Measurements from ENCODE around the gene SPIRE1. TPM values are rescaled to one million over a fixed set of nuclear protein-coding genes. Genes with fewer than 3 reads are reported as not detected.

Gene SPIRE1
- total RNA-seq, 2 experiments from 2014 or later = 0.99 to 1.4 TPM

GRCh38 chr18:12637393-12637792, 20.5 kb downstream of the SPIRE1 start:
- CTCF ChIA-PET = no interaction called here
- no peak for TF ChIP-seq CTCF (IDR thresholded peaks at IDR 0.05)
- Histone ChIP-seq H3K27ac (ENCODE audit: low read depth in 1 of 2, low read length in 2 of 2) (no peak overlapping the region), H3K4me1 (ENCODE audit: insufficient read depth, low read length) (no peaks in the 10 kb centered on the region), H3K4me3 (ENCODE audit: low read length) (no peak overlapping the region), H3K36me3 (ENCODE audit: insufficient read depth, low read length) (no peaks in the 10 kb centered on the region), H3K9me3 (ENCODE audit: control insufficient read depth in 1 of 2, insufficient read depth in 1 of 2, low read length in 2 of 2) (peaks cover 0 to 5% of the 10 kb centered on the region in 2 experiments), H3K27me3 (ENCODE audit: control insufficient read depth in 1 of 2, insufficient read depth in 2 of 2, low read length in 2 of 2) (no peaks in the 10 kb centered on the region)
- intact Hi-C loops (cut with DNase I, micrococcal nuclease) = no loop called here
- Mint-ChIP-seq H3K4me1 (ENCODE audit: low read depth) (no peaks in the 10 kb centered on the region), H3K27ac (no peak overlapping the region), H3K36me3 (ENCODE audit: low read depth) (no peaks in the 10 kb centered on the region), H3K27me3 (peaks cover 6% of the 10 kb centered on the region), H3K4me3 (no peak overlapping the region), H3K9me3 (no peaks in the 10 kb centered on the region)
- POLR2A ChIA-PET = no interaction called here
- no peak for DNase-seq
- ATAC-seq (ENCODE audit: poor library complexity) = no peak

GRCh38 chr18:12631831-12632477, 26.0 kb downstream of the SPIRE1 start:
- Histone ChIP-seq H3K27ac (ENCODE audit: low read depth in 1 of 2, low read length in 2 of 2) (no peak overlapping the region), H3K9me3 (ENCODE audit: control insufficient read depth in 1 of 2, insufficient read depth in 1 of 2, low read length in 2 of 2) (peaks cover 0 to 5% of the 10 kb centered on the region in 2 experiments), H3K27me3 (ENCODE audit: control insufficient read depth in 1 of 2, insufficient read depth in 2 of 2, low read length in 2 of 2) (no peaks in the 10 kb centered on the region), H3K36me3 (ENCODE audit: insufficient read depth, low read length) (no peaks in the 10 kb centered on the region), H3K4me1 (ENCODE audit: insufficient read depth, low read length) (no peaks in the 10 kb centered on the region), H3K4me3 (ENCODE audit: low read length) (no peak overlapping the region)
- H3K9me3 Mint-ChIP-seq = no peaks in the 10 kb centered on the region
- no peak overlapping the region for H3K27ac Mint-ChIP-seq
- H3K4me3 Mint-ChIP-seq = no peak overlapping the region
- intact Hi-C loops (cut with DNase I, micrococcal nuclease) = no loop called here
- no peak for TF ChIP-seq CTCF (IDR thresholded peaks at IDR 0.05)
- H3K27me3 Mint-ChIP-seq = no peaks in the 10 kb centered on the region
- no peak for DNase-seq
- ChIA-PET CTCF (no interaction called here), POLR2A (no interaction called here)
- H3K4me1 Mint-ChIP-seq (ENCODE audit: low read depth) = no peaks in the 10 kb centered on the region
- no peak for ATAC-seq (ENCODE audit: poor library complexity)
- H3K36me3 Mint-ChIP-seq (ENCODE audit: low read depth) = no peaks in the 10 kb centered on the region

- Mint-ChIP-seq H3K9me3 (no peaks in the 10 kb centered on the region), H3K4me3 (no peak overlapping the region), H3K4me1 (ENCODE audit: low read depth) (no peaks in the 10 kb centered on the region), H3K27me3 (peaks cover 1% of the 10 kb centered on the region), H3K27ac (no peak overlapping the region), H3K36me3 (ENCODE audit: low read depth) (no peaks in the 10 kb centered on the region)
- H3K4me1 ChIP-seq (ENCODE audit: insufficient read depth, low read length) = no peaks in the 10 kb centered on the region
- CTCF ChIA-PET = interaction anchor here (1.3 kb wide), 1 partner anchor 16 kb away, joined by 3 read pairs; no protein-coding TSS in a partner anchor
- peaks cover 0 to 5% of the 10 kb centered on the region in 2 experiments for H3K9me3 ChIP-seq (ENCODE audit: control insufficient read depth in 1 of 2, insufficient read depth in 1 of 2, low read length in 2 of 2)
- no peak overlapping the region for H3K4me3 ChIP-seq (ENCODE audit: low read length)
- H3K27ac ChIP-seq (ENCODE audit: low read depth in 1 of 2, low read length in 2 of 2) = no peak overlapping the region
- TF ChIP-seq CTCF (IDR thresholded peaks at IDR 0.05) = no peak
- intact Hi-C loops (cut with DNase I, micrococcal nuclease) = no loop called here
- DNase-seq (no peak), ATAC-seq (ENCODE audit: poor library complexity) (no peak)
- POLR2A ChIA-PET = no interaction called here
- no peaks in the 10 kb centered on the region for H3K27me3 ChIP-seq (ENCODE audit: control insufficient read depth in 1 of 2, insufficient read depth in 2 of 2, low read length in 2 of 2)
- H3K36me3 ChIP-seq (ENCODE audit: insufficient read depth, low read length) = no peaks in the 10 kb centered on the region
These were observed 27.8 kb downstream of the SPIRE1 start for GRCh38 chr18:12630136-12630535.

Data from CD4-positive, alpha-beta T cell (primary cell).